SK-N-SH (cell line): ENCODE results near the gene RPL4.

Experiments used
- CHD2 ChIP-seq: fragments of 150-350 bp; IDR thresholded peaks from 2 replicates; pipeline ENCODE4 v1.6.1; 2018; ENCODE audit warnings: low read length; ENCODE audit not compliant: partially characterized antibody
- FOSL2 ChIP-seq: IDR thresholded peaks from 2 replicates; pipeline ENCODE4 v1.4.0; 2012; ENCODE audit warnings: low read depth, mild to moderate bottlenecking, moderate library complexity, borderline replicate concordance
- POLR2AphosphoS5 ChIP-seq: IDR thresholded peaks from 2 replicates; pipeline ENCODE4 v1.6.1; 2012; ENCODE audit warnings: low read depth, low read length
- TEAD4 ChIP-seq: IDR thresholded peaks from 2 replicates; pipeline ENCODE4 v1.4.0; 2012; ENCODE audit warnings: mild to moderate bottlenecking, borderline replicate concordance; ENCODE audit not compliant: insufficient read depth
- YY1 ChIP-seq: IDR thresholded peaks from 2 replicates; pipeline ENCODE4 v1.4.0; 2012; ENCODE audit warnings: low read depth, mild to moderate bottlenecking
- TF ChIP-seq, protein P1 (sequence below): IDR thresholded peaks from 2 replicates; pipeline ENCODE4 v1.4.0; 2012; ENCODE audit warnings: low read depth, borderline replicate concordance
- TF ChIP-seq, protein P2 (sequence below): IDR thresholded peaks from 2 replicates; pipeline ENCODE4 v1.6.1; 2012; ENCODE audit warnings: mild to moderate bottlenecking, low read depth, low read length, moderate library complexity

DNA sequence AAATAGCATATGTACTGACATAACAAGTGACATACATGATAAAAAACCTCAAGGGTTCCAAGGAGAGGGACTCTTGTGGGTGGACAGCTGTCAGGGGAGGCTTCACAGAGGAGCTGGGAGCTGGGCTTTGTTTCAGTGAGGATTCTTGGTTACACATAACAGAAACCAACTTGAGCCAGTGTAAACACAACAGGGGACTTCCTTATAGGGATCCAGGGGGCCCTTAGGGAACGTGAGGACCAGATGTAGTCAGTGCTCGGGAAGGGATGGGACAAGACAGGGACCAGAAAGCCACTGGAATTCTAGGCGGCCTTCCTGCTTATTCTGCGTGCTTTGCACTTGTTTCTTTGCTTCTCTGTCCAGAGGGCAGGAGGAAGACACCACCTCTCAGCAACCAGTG, 42.0 kb downstream of the RPL4 start:
- TF ChIP-seq CHD2 (no peak), YY1 (no peak), FOSL2 (no peak), POLR2AphosphoS5 (no peak), TEAD4 (no peak)
- TF ChIP-seq, protein P1, sequence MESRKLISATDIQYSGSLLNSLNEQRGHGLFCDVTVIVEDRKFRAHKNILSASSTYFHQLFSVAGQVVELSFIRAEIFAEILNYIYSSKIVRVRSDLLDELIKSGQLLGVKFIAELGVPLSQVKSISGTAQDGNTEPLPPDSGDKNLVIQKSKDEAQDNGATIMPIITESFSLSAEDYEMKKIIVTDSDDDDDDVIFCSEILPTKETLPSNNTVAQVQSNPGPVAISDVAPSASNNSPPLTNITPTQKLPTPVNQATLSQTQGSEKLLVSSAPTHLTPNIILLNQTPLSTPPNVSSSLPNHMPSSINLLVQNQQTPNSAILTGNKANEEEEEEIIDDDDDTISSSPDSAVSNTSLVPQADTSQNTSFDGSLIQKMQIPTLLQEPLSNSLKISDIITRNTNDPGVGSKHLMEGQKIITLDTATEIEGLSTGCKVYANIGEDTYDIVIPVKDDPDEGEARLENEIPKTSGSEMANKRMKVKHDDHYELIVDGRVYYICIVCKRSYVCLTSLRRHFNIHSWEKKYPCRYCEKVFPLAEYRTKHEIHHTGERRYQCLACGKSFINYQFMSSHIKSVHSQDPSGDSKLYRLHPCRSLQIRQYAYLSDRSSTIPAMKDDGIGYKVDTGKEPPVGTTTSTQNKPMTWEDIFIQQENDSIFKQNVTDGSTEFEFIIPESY: no peak
- TF ChIP-seq, protein P2, sequence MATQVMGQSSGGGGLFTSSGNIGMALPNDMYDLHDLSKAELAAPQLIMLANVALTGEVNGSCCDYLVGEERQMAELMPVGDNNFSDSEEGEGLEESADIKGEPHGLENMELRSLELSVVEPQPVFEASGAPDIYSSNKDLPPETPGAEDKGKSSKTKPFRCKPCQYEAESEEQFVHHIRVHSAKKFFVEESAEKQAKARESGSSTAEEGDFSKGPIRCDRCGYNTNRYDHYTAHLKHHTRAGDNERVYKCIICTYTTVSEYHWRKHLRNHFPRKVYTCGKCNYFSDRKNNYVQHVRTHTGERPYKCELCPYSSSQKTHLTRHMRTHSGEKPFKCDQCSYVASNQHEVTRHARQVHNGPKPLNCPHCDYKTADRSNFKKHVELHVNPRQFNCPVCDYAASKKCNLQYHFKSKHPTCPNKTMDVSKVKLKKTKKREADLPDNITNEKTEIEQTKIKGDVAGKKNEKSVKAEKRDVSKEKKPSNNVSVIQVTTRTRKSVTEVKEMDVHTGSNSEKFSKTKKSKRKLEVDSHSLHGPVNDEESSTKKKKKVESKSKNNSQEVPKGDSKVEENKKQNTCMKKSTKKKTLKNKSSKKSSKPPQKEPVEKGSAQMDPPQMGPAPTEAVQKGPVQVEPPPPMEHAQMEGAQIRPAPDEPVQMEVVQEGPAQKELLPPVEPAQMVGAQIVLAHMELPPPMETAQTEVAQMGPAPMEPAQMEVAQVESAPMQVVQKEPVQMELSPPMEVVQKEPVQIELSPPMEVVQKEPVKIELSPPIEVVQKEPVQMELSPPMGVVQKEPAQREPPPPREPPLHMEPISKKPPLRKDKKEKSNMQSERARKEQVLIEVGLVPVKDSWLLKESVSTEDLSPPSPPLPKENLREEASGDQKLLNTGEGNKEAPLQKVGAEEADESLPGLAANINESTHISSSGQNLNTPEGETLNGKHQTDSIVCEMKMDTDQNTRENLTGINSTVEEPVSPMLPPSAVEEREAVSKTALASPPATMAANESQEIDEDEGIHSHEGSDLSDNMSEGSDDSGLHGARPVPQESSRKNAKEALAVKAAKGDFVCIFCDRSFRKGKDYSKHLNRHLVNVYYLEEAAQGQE: no peak
